Cerebellar cortex (tissue), 1 donor: Measurements from ENCODE around the gene EFNA1.
A peak's percentile ranks its signal among the peaks of the same experiment; 100 is the strongest.
"Not testable (repeated sequence)": the region's sequence is repeated elsewhere in the genome, so short reads cannot be mapped to it uniquely, and the experiment has no call there.

Experiments used
- DNase-seq: peaks from one replicate; pipeline ENCODE4 v3.0.0-alpha.2; 2015; ENCODE audit warnings: low spot score

The EFNA1 gene

GRCh38 chr1:155092641-155093040, 35.0 kb upstream of the EFNA1 start:
- no peak for DNase-seq

DNA sequence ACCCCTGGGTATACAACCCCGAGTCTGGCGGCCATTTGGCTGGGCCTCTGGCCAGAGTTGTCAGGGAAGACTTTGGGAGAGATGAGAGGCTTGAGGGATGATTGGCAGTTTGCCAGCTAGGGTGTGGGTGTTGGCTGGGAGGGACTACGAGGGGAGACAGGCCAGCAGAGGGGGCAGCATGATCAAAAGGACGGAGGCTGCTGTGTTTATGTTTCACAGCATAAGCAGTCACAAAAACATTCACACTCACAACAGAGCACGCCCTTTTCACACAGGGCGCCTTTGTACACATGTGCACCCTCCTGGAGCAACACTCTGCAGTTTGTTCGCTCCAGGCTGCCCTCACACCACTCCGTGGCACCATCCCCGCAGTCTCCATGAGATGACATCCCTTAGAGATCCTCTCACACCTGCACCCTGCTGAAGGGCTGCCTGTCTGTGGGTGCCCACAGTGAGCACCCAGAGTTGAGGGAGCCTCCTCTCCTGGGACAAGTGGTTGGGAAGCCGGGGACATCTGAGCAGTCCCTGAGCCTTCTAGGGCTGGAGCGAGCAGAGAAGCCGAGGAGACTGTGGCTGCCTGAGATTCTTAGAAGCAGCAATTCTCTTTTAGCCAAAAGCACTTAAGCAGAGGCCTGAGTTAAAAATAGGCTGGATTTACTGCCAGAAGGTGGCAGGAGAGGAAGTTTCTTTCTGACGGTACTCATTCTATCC, 33.6 kb upstream of the EFNA1 start:
- DNase-seq, result peak; percentile 70

GRCh38 chr1:155094622-155094948, 33.1 kb upstream of the EFNA1 start:
- no peak for DNase-seq

DNA sequence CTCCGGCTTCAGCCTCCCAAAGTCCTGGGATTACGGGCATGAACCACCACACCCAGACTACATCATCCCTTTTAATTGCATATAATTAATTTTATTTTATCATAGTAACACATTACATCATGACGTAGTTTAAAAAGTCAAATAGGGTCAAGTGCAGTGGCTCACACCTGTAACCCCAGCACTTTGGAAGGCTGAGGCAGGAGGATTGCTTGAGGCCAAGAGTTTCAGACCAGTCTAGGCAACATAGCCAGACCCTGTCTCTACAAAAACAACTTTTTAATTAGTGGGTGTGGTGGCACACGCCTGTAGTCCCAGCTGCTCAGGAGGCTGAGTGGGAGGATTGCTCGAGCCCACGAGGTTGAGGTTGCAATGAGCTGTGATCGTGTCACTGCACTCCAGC, 28.3 kb upstream of the EFNA1 start:
- no peak for DNase-seq

DNA sequence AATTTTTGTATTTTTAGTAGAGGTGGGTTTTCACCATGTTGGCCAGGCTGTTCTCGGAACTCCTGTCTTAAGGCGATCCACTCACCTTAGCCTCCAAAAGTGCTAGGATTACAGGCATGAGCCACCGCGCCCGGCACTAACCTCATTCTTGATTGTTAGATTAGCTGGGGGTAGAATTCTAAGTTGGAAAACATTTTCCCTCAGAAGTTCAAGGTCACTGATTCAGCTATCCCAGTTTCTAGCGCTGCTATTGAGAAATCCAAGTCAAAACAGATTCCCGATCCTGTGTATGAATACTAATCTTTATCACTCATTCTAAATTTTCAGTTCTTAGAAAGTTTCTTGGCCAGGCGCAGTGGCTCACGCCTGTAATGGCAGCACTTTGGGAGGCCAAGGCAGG, 24.4 kb upstream of the EFNA1 start:
- DNase-seq, result no peak

GRCh38 chr1:155104605-155105534, 22.8 kb upstream of the EFNA1 start:
- no peak for DNase-seq

- no peak for DNase-seq
Observed at GRCh38 chr1:155105604-155106011, 22.1 kb upstream of the EFNA1 start.

DNA sequence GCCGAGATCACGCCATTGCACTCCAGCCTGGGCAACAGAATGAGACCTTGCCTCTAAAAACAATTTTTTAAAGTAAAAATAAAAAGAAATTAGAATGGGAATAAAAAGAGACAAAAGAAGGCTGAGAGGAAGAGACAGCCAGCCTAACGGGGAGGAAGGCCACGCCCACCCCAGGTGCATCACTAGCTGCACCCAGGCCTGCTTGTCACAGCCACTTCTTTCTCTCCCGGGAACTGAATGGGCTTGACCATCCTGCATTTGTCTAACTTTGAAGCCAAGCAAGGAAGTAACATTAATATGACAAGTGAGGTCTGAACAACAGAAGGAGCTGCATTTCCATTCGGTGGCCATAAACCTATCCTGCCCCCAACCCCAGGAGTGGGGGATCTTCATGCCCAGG, 20.8 kb upstream of the EFNA1 start:
- no peak for DNase-seq

DNA sequence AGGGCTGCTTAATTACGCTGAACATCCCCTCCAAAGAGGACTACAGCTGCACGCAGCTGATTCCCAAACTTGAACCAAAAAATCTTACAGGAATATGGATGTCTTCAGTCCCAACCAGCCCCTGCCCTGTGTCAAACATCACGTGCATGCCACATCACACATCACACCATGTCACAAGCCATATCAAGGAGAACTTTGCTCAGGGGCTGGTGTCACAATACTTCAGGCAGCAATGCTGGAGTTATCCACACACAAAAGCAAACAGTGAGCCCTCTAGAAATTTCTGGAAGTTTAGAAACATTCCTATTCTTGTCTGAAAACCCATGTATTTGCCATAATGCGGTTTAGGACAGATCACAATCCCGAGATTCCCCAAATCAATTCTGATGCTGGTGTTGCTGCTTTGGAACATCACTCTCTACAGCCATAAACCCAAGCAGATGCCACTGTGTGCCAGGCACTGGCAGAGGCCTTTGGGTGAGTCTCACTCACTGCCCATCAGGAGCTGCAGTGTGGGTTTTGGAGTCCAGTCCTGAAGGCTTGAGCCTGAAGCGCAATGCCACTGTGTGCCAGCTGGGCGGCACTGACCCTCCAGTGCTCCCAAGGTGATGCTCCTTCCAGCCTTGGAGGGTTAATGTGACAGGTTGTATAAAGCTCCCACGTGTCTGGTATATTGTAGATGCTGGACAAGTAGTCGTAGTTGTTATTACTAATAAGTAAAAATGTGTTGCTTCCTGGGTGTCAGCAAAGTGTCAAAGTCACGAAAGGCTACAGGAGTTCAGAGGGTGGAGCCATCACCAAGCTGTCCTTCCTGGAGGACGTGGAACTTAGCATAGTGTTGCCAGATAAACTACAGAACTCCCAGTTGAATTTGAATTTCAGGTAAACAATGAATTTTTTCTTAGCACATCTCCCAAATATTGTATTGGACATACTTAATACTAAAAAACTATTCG, 20.1 kb upstream of the EFNA1 start:
- DNase-seq, result no peak

DNA sequence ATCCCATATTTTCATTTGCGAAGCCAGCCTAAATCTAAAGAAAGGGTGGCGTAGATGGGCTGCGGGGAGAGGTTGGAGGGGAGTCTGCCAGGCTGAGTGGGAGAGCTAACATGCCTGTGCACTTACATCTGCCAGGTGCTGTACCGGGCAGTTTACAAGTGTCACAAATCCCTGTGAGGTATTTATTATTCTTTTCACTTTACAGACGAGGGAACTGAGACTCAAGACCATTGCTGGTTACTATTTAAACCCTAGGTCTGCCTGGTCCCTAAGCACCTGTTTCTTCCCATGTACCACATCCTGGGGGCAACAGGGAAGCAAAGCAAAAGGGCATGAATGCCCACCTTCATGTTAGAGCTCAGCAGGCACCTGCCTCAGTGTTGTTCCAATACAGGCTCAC, 19.4 kb upstream of the EFNA1 start:
- no peak for DNase-seq

- DNase-seq, result no peak
Observed at GRCh38 chr1:155110381-155110780, 17.3 kb upstream of the EFNA1 start.

DNA sequence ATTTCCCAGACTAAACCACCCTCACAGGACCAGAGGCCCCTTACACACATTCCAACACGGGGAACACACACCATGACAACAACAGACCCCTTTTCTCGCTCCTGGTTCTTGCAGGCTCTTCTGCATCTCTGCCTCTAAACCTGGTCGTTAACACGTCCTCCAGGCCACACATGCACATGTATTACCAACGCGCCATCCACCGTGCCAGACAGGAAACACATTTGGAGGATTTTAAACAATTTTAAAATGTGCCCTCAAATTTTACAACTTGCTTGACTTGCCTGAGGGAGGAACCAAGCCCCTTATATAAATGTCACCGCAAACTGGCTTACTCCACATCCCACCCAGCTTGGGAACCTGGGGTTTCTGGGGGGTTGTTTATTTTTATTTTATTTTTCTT, 16.9 kb upstream of the EFNA1 start:
- no peak for DNase-seq

DNA sequence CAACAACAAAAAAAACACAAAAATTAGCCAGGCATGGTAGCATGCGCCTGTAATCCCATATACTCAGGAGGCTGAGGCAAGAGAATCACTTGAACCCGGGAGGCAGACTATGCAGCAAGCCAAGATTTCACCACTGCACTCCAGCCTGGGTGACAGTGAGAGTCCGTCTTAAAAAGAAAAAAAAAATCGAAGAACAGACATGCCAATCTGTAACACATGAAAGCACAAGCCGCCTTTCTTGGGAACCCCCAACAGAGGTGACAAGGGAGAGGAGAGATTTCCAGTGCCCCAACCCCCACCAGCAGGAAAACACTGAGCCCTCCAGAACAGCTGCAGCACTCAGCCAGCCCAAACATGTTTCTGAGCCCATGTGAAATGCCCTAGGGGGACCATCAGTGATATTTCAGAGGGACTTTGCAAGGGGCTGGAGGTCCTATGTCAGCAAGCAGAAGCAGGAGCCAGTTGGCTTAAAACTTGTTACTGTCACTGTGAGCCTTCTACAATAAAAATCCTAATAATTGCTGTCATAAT, 14.2 kb upstream of the EFNA1 start:
- no peak for DNase-seq

- no peak for DNase-seq
Observed at GRCh38 chr1:155116113-155116764, 11.4 kb upstream of the EFNA1 start.

DNA sequence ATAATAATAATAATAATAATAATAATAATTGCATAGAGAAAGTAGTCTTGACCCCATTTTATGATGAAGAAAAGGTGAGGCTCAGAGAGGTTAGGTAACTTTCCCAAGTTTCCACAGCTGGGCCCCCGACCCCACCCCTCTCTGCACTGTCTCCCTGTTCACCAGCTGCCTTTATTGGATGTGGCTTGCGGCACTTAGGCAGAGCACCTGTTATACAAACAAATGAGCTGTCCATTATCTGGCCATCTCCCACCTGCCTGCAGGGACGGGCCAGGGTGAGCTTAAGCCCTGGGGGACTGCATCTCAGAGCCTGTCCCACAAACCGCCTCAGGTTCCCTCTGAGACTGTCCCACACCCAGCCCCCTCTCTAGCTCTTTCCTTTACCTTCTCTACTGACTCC, 10.1 kb upstream of the EFNA1 start:
- DNase-seq, result no peak

DNA sequence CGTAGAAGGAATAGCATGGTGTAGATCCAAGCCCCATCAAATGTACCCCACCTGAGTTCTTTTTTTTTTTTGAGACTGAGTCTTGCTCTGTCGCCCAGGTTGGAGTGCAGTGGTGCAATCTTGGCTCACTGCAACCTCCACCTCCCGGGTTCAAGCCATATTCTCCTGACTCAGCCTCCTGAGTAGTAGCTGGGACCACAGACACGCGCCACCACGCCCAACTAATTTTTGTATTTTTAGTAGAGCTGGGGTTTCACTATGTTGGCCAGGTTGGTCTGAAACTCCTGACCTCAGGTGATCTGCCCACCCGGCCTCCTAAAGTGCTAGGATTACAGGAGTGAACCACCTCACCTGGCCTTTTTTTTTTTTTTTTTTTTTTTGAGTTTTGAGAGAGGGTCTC, 9.6 kb upstream of the EFNA1 start:
- DNase-seq, result not testable (repeated sequence)

- DNase-seq, result no peak
Observed at GRCh38 chr1:155120253-155120652, 7.4 kb upstream of the EFNA1 start.

GRCh38 chr1:155121249-155121648, 6.4 kb upstream of the EFNA1 start:
- no peak for DNase-seq

- no peak for DNase-seq
Observed at GRCh38 chr1:155122308-155122707, 5.4 kb upstream of the EFNA1 start.

- no peak for DNase-seq
Observed at GRCh38 chr1:155123801-155124200, 3.9 kb upstream of the EFNA1 start.
